GM21381 (cell line): ENCODE results near the gene LAIR2.

ENCODE experiments used
- ATAC-seq: cut with Tn5 transposase; IDR thresholded peaks from one replicate; pipeline ENCODE4 v1.9.1; 2021; ENCODE audit warnings: mild to moderate bottlenecking, moderate library complexity; ENCODE audit not compliant: unreplicated experiment

The LAIR2 gene

DNA sequence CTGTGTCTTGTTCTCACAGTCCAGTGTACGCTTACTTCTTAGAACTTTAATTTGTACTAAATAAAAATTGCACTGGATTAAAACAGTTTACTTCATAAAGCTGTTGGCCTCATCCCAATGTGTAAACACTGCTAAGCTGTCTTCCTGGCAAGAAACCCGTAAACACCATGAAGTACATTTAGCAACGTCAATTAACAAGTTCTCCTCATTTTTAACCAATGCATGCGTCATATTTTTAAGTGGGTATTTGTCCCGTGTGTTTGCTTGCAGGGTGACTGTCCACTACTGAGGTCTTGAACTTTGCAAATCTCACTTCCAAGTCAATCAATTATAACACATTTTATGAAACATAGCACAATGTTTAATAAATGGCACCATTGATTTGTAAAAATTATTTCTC, 28.2 kb downstream of the LAIR2 start:
- no peak for ATAC-seq

DNA sequence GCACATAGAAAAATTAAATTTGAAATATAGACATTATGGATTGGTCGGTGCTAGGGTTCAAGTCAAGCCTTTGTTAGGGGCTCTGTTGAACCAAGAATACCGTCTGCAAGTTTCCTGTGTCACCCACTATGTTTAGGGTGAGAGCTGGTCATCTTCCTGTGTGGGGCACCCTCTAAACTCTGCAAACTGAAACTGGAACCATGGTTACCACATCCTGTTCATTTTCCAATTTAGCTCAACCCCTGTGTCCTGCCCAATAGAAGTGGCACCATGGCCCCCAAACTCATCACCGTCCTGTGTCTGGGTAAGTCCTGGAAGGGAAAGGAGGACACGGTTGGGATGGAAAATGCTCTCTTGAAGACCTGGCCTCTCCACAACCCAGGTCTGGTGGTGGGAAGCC, 29.9 kb downstream of the LAIR2 start:
- ATAC-seq: peak; percentile 83

DNA sequence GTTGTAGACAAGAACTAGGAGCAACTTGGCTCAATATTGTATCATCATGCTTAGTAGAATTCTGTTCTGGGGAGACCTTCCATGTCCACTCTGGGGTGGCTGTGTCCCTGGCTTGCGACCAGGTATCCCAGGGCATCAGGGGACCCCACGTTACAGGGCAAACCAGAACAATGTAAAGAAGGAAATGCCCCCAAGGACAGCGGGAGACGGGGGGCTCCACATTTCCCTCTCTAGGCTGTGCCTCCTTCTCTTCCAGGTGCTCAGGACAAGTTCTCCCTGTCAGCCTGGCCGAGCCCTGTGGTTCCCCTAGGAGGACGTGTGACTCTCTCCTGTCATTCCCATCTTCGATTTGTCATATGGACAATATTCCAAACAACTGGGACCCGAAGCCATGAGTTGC, 30.8 kb downstream of the LAIR2 start:
- no peak for ATAC-seq

DNA sequence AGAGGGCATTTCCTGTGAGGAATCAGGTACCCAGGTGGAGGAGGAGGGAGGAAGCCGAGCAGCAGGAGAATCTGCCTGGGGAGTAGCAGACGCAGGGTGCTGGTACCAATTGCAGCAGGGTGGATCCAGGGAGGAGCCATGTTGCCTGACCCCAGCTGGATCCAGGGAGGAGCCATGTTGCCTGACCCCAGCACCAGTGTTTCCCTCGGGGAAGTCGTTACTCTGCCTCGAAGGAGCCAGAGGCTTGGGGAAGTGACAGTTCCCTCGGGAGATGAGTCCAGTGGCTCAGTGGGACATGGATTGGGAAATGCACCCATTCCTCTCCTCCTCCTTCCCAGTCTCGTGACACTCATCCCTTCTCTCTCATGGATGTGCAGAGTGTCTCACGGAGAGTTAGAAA, 31.5 kb downstream of the LAIR2 start:
- ATAC-seq: no peak

DNA sequence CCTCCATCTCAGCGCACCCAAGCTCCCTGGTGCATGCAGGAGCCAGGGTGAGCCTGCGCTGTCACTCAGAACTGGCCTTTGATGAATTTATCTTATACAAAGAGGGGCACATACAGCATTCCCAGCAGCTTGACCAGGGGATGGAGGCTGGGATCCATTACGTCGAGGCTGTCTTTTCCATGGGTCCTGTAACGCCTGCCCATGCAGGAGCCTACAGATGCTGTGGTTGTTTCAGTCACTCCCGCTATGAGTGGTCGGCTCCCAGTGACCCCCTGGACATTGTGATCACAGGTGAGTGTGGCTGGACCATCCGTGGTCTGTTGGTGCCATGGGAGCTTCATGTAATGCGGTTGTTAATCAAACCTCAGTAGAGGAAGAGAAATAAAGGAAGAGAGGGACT, 33.0 kb downstream of the LAIR2 start:
- no peak for ATAC-seq

DNA sequence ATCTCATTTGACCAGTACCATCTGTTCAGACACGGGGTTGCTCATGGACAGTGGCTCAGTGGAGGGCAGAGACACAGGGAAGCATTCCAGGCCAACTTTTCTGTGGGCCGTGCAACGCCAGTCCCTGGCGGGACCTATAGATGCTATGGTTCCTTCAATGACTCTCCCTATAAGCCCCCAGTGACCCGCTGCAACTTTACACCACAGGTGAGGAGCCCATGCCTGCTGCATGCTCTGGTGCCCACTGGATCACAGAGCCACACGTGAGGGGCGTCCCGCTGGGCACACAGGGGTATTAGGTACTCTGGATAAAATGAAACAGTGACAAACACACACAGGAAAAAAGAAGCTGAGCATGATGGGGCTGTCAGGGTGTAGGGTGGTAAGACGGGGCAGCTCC, 34.3 kb downstream of the LAIR2 start:
- ATAC-seq: no peak

DNA sequence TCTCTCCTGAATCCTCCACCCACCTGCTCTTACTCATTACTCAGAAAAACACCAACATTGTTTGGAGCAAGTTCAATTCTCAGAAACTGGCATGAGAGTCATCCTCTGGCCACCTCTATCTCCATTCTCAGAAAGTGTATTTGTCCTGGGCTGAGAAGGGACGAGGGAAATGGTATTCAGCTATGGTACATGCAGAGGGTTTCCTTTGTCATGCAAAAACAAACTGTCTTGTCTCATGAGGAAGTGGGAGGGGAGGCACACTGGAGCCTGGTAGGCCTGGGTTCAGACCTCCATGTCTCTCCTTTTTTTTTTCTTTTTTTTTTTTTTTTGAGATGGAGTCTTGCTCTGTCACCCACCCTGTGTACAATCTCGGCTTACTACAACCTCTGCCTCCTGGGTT, 39.1 kb downstream of the LAIR2 start:
- ATAC-seq: no peak

DNA sequence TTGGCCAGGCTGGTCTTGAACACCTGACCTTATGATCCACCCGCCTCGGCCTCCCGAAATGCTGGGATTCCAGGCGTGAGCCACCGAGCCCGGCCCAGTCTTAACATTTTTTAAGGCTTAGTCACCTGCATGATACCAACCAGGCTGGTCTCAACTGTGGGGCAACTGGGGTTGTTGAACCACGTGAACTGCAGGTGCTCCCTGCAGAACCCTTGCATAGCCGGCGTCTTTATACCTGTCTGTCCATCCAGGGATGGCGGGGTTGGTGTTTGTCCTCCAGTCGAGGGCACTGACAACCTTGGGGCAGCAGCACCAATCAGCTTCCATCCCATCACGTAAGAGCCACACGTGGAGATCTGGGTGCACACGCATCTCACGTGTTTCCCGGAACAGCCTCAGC, 46.2 kb downstream of the LAIR2 start:
- ATAC-seq: no peak

DNA sequence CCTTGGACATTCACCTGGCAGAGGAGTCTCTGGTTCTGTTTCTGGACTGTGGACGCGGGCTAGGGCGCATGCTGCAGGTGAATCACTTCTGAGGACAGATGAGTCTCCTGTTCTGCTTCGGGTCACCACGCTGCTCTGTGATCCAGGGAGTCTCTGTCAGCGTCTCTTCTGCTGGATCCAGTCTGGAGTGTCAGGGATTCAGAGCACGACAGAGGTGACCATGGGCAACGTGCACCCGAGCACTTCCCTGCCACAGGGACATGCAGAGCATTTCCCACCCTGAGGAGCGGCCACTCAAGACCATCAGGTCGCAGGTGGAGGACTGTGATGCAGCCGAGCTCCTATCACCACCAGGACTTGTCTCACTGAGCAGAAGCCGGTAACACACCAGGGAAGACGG, 46.6 kb downstream of the LAIR2 start:
- ATAC-seq: no peak

DNA sequence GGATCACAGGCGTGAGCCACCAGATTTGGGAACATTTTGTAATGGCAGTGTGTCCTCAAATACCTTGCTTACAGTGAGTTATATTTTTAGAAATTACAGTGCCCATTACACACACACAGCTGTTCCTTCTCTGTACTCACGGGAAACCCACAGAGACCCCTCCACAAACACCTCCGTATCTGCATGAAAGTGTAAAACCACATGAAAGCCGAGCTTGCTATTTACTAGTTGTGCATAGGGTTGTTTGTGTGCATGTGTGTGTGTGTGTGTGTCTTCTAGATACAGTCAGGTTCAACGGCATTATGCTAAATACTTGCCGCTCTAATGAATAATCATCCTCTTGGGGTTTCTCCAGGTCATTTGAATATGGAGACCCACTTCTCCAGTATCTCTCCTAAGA, 48.7 kb downstream of the LAIR2 start:
- ATAC-seq: peak; percentile 53

DNA sequence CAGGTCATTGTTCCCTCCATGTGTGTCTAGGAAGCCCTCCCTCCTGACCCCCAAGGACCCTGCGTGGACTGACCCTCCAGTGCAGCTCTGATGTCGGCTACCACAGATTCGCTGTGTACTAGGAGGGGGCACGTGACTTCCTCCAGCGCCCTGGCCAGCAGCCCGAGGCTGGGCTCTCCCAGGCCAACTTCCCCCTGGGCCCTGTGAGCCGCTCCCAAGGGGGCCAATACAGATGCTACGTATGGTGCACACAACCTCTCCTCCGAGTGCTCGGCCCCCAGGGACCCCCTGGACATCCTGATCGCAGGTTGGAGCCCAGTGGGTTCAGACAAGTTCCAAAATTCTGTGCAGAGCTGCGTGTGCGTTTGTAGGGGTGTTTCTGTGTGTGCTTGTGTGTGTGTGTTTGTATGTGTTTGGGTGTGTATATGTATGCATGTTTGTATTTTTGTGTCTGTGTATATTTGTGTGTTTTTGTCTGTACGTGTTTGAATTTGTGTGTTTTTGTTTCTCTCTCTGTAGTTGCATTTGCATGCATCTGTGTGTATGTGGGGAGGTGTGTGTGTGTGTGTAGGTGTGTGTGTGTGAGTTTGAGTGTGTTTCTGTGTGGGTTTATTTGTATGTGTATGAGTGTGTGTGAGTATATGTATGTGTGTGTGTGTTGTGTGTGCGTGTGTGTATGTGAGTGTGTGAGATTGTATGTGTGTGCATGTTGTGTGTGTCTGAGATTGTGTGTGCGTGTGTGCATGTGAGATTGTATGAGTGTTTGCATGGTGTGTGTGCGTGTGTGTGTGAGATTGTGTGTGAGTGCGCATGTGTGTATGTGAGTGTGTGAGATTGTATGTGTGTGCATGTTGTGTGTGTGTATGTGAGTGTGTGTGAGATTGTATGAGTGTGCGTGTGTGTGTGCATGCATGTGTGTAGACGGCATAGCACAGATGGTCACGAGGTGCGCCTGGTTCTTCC, 49.6 kb downstream of the LAIR2 start:
- ATAC-seq: peak; percentile 40

DNA sequence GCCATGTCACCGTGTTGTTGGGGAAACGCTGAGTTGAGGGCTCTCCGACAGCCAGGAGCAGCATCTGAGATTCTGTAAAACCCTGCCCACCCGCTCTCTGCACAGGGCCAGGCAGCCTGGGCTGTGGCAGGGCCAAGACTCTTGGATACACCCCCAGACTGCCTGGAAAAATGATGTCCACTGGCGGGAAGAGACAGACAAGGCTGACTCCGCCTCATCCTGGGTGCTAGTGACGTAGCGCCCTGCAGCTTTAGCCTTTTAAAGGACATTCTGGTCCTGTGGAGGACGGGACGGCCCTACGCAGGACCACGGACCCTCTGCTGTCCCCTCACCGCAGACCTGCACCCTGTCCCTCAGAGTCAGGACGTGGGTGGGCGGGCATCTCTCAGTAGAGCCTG, 50.3 kb downstream of the LAIR2 start:
- ATAC-seq: no peak

DNA sequence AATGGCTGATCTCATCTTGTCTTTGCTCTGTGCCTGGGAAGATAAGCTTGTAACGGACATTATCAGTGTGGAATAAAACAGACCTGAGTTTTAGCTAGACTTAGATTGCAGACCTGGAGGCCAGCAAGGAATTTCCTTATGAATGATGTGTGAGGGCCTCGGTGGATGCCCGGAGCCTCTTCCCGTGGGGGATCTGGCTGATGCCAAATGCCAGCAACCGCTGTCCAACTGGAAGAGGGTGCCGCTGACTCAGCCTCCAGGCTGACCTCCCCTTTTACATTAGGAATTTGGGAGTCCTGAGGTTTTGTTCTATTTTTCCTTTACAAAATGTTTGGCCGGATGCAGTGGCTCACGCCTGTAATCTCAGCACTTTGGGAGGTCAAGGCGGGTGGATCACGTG, 51.4 kb downstream of the LAIR2 start:
- no peak for ATAC-seq

DNA sequence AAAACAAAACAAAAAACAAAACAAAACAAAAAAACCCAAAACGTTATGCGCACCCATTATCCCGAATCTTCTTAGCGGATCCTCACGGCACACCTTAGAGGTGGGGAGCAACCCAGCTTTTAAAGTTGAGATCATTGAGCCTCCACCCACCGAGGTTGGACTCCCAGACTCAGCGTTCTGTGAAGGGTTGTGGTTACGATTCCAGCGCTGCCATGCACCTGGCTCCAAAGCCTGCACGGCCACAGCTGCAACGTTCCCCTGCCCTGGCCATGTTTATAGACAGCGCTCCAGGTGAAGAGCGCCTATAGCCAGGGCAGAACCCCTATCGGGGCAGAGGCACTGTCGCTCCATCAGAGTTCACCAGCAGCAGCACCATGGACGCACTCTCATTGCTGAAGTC, 52.3 kb downstream of the LAIR2 start:
- no peak for ATAC-seq

DNA sequence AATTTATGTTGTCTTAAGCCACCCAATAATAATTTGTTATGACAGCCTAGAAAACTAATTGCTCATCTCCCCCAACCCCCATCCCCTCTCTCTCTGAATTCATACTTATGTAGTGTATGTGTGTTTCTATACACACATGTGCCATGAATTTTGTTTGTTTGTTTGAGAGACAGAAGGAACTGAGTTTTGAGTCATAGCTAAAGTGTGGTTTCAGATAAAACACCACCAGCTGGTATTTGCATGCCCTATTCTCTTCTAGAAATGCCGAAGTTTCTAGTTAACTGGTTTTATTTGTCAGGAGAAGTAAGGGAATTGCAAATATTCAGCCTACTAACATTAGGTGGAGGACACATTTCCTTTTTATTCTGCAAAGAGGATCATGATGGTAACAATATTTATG, 53.6 kb downstream of the LAIR2 start:
- no peak for ATAC-seq

DNA sequence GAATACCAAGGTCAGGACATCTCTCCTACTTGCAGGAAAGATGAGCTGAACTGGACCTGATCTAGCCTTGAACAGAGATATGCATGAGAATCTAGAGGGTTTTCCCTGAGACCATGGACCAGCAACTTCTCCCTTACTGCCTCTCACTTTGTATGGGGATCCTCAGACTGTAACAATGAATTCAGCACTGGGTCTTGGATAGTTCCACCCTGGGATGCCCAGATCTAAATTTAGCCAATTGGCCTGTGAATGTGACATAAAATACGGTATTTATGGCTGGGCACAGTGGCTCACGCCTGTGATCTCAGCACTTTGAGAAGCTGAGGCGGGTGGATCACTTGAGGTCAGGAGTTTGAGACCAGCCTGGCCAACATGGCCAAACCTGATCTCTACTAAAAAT, 55.7 kb downstream of the LAIR2 start:
- ATAC-seq: no peak
